Psoas muscle (tissue), 8 donors: ENCODE results near the gene CLDN5. TPM values are rescaled to one million over a fixed set of nuclear protein-coding genes. Genes with fewer than 3 reads are reported as not detected.

Experiments used
- ATAC-seq, 4 donors: fragments of 200-7000 bp; cut with Tn5 transposase; one replicate each; pipeline ENCODE4 v1.9.1; 2020; ENCODE audit warnings: moderate library complexity in 3 of 4, mild to moderate bottlenecking in 2 of 4
- DNase-seq, 2 donors: peaks; one replicate each; pipeline ENCODE4 v3.0.0-alpha.2; 2020
- H3K27ac ChIP-seq: fragments of 200-600 bp; one replicate; pipeline ENCODE4 v1.8.0; 2022
- H3K27me3 ChIP-seq, 3 donors: fragments of 200-600 bp in 1 of 3; one replicate each; pipeline versions ENCODE4 v1.6.1 to v1.8.0; 2013 to 2022; ENCODE audit warnings: low read length in 2 of 3, mild to moderate bottlenecking in 2 of 3, moderate library complexity in 1 of 3; ENCODE audit not compliant: insufficient read depth in 3 of 3
- H3K36me3 ChIP-seq, 2 donors: fragments of 200-600 bp in 1 of 2; one replicate each; pipeline versions ENCODE4 v1.6.1 to v1.8.0; 2013 to 2022; ENCODE audit warnings: low read depth in 1 of 2, mild to moderate bottlenecking in 1 of 2, moderate library complexity in 1 of 2; ENCODE audit not compliant: insufficient read depth in 1 of 2
- H3K4me1 ChIP-seq: fragments of 200-600 bp; one replicate; pipeline ENCODE4 v1.8.0; 2022
- H3K4me3 ChIP-seq: fragments of 200-600 bp; one replicate; pipeline ENCODE4 v1.8.0; 2022; ENCODE audit warnings: mild to moderate bottlenecking
- H3K9me3 ChIP-seq: fragments of 200-600 bp; one replicate; pipeline ENCODE4 v1.8.0; 2022
- WGBS, 3 donors: extraction: QIAGEN DNeasy Blood & Tissue Kit; methylation state at CpG; one replicate each; pipeline versions ENCODE4 v1.1.6 to v1.1.7; 2013; 5-methylcytosine and 5-hydroxymethylcytosine counted together
- intact Hi-C, 2 donors: fragments of 100-400 bp; cut with DNase I; formaldehyde crosslinking; loops; one replicate each; pipeline versions ENCODE4 v1.11.0 to v1.14.2; 2022
- long read RNA-seq, 2 donors: library from polyadenylated mRNA; unstranded; transcript quantifications; one replicate each; pipeline ENCODE4 v2.0.0, GENCODE V29; 2021
- polyA plus RNA-seq, 3 donors: library from polyadenylated mRNA; stranded (reverse); fragments of 200-250 nt; gene quantifications; one replicate each; pipeline ENCODE4 v1.2.3, GENCODE V29; 2013
- total RNA-seq, 4 donors: library from RNA; stranded (reverse); fragmentation: NEBNext Ultra II Directional in 2 of 4; extraction: Animal tissue kit (Norgen Biotek cat#: 25700) in 2 of 4; gene quantifications; one replicate each; pipeline versions ENCODE4 v1.2.1 to v1.2.4, GENCODE V29; 2021 to 2023
- TF ChIP-seq, protein P1 (sequence below): fragments of 200-600 bp; IDR thresholded peaks from one replicate; pipeline ENCODE4 v1.8.0; 2022; ENCODE audit warnings: antibody characterized with exemption
- donor health status: healthy with polysubstance abuse.
- donor health status: DM: no; HTN: no; CAD: no; lungs with moderate emphysema.
- donor health status: Bipolar disorder and iron deficiency.
- donor health status: healthy.
- donor health status: DM: yes; HTN: yes; CAD: no.
- donor health status: DM: no; HTN: no; CAD: no.
- donor health status: DM: no; HTN: no; CAD: no.
- donor health status: DM: yes; HTN: yes; CAD: no.

CLDN5 gene
- 10 to 100 TPM; 23.0 to 57.2 (median 35.5) TPM for total RNA-seq
- 100 to 1,000 TPM in 2 of 3 donors, 10 to 100 TPM in 1; 25.4 to 138 (median 103) TPM for polyA plus RNA-seq
- long read RNA-seq, donor 1, transcript CLDN5-201 (1 exons, 2,357 nt): major isoform, 131 of 135 reads
- long read RNA-seq, donor 1, partial matches to known transcripts: 0 of 135 reads
- long read RNA-seq, donor 1, other reads (novel, unspliced or antisense): 0 of 135 reads
- long read RNA-seq, donor 2, transcript CLDN5-203 (2 exons, 1,760 nt): minor isoform, 11 of 223 reads
- long read RNA-seq, donor 2, transcript CLDN5-201 (1 exons, 2,357 nt): major isoform, 212 of 223 reads
- long read RNA-seq, donor 2, partial matches to known transcripts: 0 of 223 reads
- long read RNA-seq, donor 2, other reads (novel, unspliced or antisense): 0 of 223 reads

GRCh38 chr22:19524170-19525115 lies at the start of gene CLDN5:
Gene CLDN5 (minus strand): TSS chr22:19524410. CDS start chr22:19524255, 155 bp downstream.
- peaks cover 0 to 45% (median 12%) of the 10 kb centered on the region in 3 donors for H3K27me3 ChIP-seq
- WGBS, 3 donors: 7 to 19% (median 10%) methylated on average over 53 to 69 of the region's 69 CpGs
- ATAC-seq (peak; percentile 36 to 62 (median 52)), DNase-seq (peak in 1 of 2 donors; percentile 74)
- no peaks in the 10 kb centered on the region for H3K9me3 ChIP-seq
- H3K27ac ChIP-seq: peak within 1 kb of the TSS; percentile 65
- TF ChIP-seq, protein P1, sequence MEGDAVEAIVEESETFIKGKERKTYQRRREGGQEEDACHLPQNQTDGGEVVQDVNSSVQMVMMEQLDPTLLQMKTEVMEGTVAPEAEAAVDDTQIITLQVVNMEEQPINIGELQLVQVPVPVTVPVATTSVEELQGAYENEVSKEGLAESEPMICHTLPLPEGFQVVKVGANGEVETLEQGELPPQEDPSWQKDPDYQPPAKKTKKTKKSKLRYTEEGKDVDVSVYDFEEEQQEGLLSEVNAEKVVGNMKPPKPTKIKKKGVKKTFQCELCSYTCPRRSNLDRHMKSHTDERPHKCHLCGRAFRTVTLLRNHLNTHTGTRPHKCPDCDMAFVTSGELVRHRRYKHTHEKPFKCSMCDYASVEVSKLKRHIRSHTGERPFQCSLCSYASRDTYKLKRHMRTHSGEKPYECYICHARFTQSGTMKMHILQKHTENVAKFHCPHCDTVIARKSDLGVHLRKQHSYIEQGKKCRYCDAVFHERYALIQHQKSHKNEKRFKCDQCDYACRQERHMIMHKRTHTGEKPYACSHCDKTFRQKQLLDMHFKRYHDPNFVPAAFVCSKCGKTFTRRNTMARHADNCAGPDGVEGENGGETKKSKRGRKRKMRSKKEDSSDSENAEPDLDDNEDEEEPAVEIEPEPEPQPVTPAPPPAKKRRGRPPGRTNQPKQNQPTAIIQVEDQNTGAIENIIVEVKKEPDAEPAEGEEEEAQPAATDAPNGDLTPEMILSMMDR: no peak
- intact Hi-C loops: loop anchor here in 1 of 2 donors (5.0 to 10.0 kb wide), 2 partner anchors 58 to 100 kb away; no protein-coding TSS in a partner anchor
- peaks cover 9% of the 10 kb centered on the region for H3K4me1 ChIP-seq
- H3K4me3 ChIP-seq: peak within 1 kb of the TSS; percentile 64
- H3K36me3 ChIP-seq: no peaks in the 10 kb centered on the region

DNA sequence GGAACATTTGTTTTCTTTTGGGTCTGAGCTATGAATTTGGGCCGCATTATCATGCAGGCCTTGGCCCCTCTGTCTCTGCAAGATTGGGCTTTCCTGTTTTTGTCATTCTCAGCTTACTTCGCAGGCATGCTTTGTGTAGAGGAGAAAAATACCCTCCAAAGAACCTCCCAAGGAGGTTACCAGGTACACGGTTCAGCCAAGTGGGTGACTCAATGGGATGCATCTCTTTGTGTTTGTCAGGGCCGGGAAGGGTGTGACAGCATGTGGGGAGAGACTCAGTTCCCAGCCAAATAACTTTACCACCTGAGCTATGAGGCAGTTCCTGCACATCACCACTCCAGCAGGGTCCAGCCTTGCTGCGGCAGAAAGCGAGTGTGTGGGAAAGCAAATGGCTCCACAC lies 47.8 kb upstream of the CLDN5 start:
- Histone ChIP-seq H3K27me3 (no peaks in the 10 kb centered on the region), H3K36me3 (no peaks in the 10 kb centered on the region), H3K27ac (peak overlapping the region; percentile 36), H3K9me3 (no peaks in the 10 kb centered on the region), H3K4me3 (no peak overlapping the region), H3K4me1 (no peaks in the 10 kb centered on the region)
- ATAC-seq (peak in 1 of 4 donors; percentile 38), DNase-seq (no peak)
- intact Hi-C loops: loop anchor here in 1 of 2 donors (5.0 kb wide), 1 partner anchor 55 kb away; no protein-coding TSS in a partner anchor
- 52 to 60% (median 56%) methylated on average over 6 of the region's 6 CpGs for WGBS, 3 donors
- TF ChIP-seq, protein P1: no peak

DNA sequence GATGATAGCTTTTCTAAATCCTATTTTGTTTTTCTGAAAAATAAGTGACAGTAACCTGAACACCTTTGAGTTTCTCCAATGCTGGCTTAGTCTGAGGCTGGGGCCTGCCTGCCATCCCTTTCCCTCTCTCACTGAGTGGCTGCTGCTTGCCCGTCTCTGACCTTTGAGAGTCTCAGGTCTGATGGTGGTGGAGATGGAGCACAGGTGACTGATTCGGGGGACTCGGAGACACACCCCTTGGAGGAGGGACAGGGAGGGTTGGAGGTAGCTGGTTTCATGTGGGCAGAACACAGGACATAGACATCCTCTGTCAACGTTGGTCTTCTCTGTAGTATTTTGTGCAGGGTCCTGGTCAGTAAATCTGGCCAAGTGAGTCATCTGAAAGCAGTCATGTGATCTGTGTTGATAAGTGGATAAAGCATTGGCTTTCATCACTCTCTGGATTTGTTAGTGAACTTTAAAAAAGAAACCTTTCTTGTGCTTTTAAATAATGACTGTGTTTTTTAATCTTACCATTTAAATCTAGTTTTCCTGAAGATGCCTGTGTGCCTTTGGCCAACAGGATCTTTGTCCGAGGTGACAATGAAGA lies 47.1 kb upstream of the CLDN5 start:
- Histone ChIP-seq H3K27ac (peak overlapping the region; percentile 46), H3K9me3 (no peaks in the 10 kb centered on the region), H3K27me3 (no peaks in the 10 kb centered on the region), H3K4me1 (no peaks in the 10 kb centered on the region), H3K4me3 (no peak overlapping the region), H3K36me3 (no peaks in the 10 kb centered on the region)
- TF ChIP-seq, protein P1: no peak
- 57 to 66% (median 60%) methylated on average over 5 of the region's 5 CpGs for WGBS, 3 donors
- DNase-seq (no peak), ATAC-seq (no peak)
- intact Hi-C loops: loop anchor here in 1 of 2 donors (5.0 kb wide), 1 partner anchor 54 kb away; no protein-coding TSS in a partner anchor

DNA sequence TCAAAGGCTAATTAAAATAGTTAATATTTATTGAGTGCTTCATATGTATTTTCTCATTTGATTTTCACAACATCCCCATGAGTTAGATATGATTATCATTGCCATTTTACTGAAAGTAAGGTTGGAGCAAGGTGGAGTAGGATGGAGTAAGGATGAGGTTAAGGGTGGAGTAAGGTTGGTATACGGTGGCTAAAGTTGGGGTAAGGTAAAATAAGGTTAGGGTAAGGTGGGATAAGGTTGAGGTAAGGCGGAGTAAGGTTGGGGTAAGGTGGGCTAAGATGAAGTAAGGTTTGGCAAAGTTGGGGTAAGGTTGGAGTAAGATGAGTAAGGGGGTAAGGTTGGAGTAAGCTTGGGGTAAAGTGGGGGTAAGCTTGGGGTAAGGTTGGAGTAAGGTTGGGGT lies 45.8 kb upstream of the CLDN5 start:
- no peaks in the 10 kb centered on the region for H3K9me3 ChIP-seq
- WGBS, 3 donors: 87 to 94% (median 92%) methylated on average over 2 of the region's 2 CpGs
- intact Hi-C loops: loop anchor here in 1 of 2 donors (5.0 kb wide), 1 partner anchor 53 kb away; no protein-coding TSS in a partner anchor
- no peak overlapping the region for H3K4me3 ChIP-seq
- H3K36me3 ChIP-seq: no peaks in the 10 kb centered on the region
- H3K4me1 ChIP-seq: no peaks in the 10 kb centered on the region
- H3K27me3 ChIP-seq: no peaks in the 10 kb centered on the region
- H3K27ac ChIP-seq: no peak overlapping the region
- DNase-seq (no peak), ATAC-seq (no peak)
- TF ChIP-seq, protein P1: no peak
